CD4-positive, alpha-beta T cell (primary cell): ENCODE measurements around the gene RELL2. TPM values are rescaled to one million over a fixed set of nuclear protein-coding genes. Genes with fewer than 3 reads are reported as not detected.

ENCODE experiments used
- ATAC-seq: fragments of 200-7000 bp; cut with Tn5 transposase; one replicate; pipeline ENCODE4 v1.10.0; 2022; ENCODE audit warnings: mild to moderate bottlenecking; ENCODE audit not compliant: poor library complexity
- CTCF ChIA-PET: fragments of 350-600 bp; sonication (Branson Sonifier 250); formaldehyde crosslinking; loops from one replicate; lab custom pipeline; 2021; ENCODE audit warnings: antibody characterized with exemption, inconsistent platforms; lab: Charles Lee
- POLR2A ChIA-PET: fragments of 350-600 bp; sonication (Branson Sonifier 250); formaldehyde crosslinking; loops from one replicate; lab custom pipeline; 2021; ENCODE audit warnings: antibody characterized with exemption, inconsistent platforms; lab: Charles Lee
- DNase-seq, 14 experiments: peaks; one replicate each; pipeline ENCODE4 v3.0.0-alpha.2; 2013 to 2020; ENCODE audit warnings: mixed read lengths in 2 of 14
- H3K27ac ChIP-seq, 2 donors: one replicate each; pipeline versions ENCODE4 v1.5.1 to v1.7.0; 2013; ENCODE audit warnings: low read length in 2 of 2, low read depth in 1 of 2, mild to moderate bottlenecking in 1 of 2
- H3K27me3 ChIP-seq, 2 experiments: 1 replicate in 1 of 2; 2 replicates in 1 of 2; pipeline versions ENCODE4 v1.6.1 to v1.7.0; 2013; ENCODE audit warnings: low read length in 2 of 2, control low read depth in 1 of 2, mild to moderate bottlenecking in 1 of 2, moderate library complexity in 1 of 2; ENCODE audit not compliant: insufficient read depth in 2 of 2, control insufficient read depth in 1 of 2
- H3K36me3 ChIP-seq: one replicate; pipeline ENCODE4 v1.6.1; 2013; ENCODE audit warnings: low read length, control low read depth; ENCODE audit not compliant: insufficient read depth
- H3K4me1 ChIP-seq: one replicate; pipeline ENCODE4 v1.6.1; 2013; ENCODE audit warnings: low read length, control low read depth; ENCODE audit not compliant: insufficient read depth
- H3K4me3 ChIP-seq: one replicate; pipeline ENCODE4 v1.5.1; 2013; ENCODE audit warnings: mild to moderate bottlenecking, low read length, moderate library complexity
- H3K9me3 ChIP-seq, 2 experiments: 1 replicate in 1 of 2; 2 replicates in 1 of 2; pipeline versions ENCODE4 v1.6.1 to v1.7.0; 2013; ENCODE audit warnings: low read length in 2 of 2, mild to moderate bottlenecking in 2 of 2, control low read depth in 1 of 2, moderate library complexity in 1 of 2; ENCODE audit not compliant: control insufficient read depth in 1 of 2, insufficient read depth in 1 of 2
- H3K27ac Mint-ChIP-seq: one replicate; pipeline ENCODE4 v1.8.0; 2020; ENCODE audit warnings: mixed read lengths
- H3K27me3 Mint-ChIP-seq: one replicate; pipeline ENCODE4 v1.8.0; 2021; ENCODE audit warnings: mixed read lengths
- H3K36me3 Mint-ChIP-seq: one replicate; pipeline ENCODE4 v1.8.0; 2021; ENCODE audit warnings: low read depth, mixed read lengths
- H3K4me1 Mint-ChIP-seq: one replicate; pipeline ENCODE4 v1.8.0; 2021; ENCODE audit warnings: low read depth, mixed read lengths
- H3K4me3 Mint-ChIP-seq: one replicate; pipeline ENCODE4 v1.8.0; 2020; ENCODE audit warnings: mild to moderate bottlenecking, mixed read lengths
- H3K9me3 Mint-ChIP-seq: one replicate; pipeline ENCODE4 v1.8.0; 2020; ENCODE audit warnings: mixed read lengths
- CTCF ChIP-seq: fragments of 200-600 bp; IDR thresholded peaks from one replicate; pipeline ENCODE4 v1.8.0; 2022; ENCODE audit warnings: antibody characterized with exemption, mild to moderate bottlenecking
- intact Hi-C, 2 experiments: fragments of 100-400 bp; cut with DNase I in 1 of 2; cut with micrococcal nuclease in 1 of 2; formaldehyde crosslinking; loops; one replicate each; pipeline versions ENCODE4 v1.15.1 to v1.9.0; 2023 to 2025; cut with DNase I, micrococcal nuclease
- total RNA-seq, 174 experiments: library from RNA in 2 of 174; stranded (reverse) in 2 of 174; gene quantifications; one replicate each; pipeline ENCODE4 v1.2.3 and lab custom pipeline; 2021 to 2026

RELL2 gene
- total RNA-seq, 2 experiments from 2014 or later, result 10.9 to 11.4 TPM

GRCh38 chr5:141618804-141619554 lies 17.8 kb upstream of the RELL2 start, which contains the start of gene DIAPH1:
Gene DIAPH1, minus strand, starts transcription at chr5:141619000. Its CDS starts 86 bp downstream, at chr5:141618914.
- peaks cover 25% of the 10 kb centered on the region for H3K4me1 ChIP-seq
- peak; percentile 86 for TF ChIP-seq CTCF
- Mint-ChIP-seq H3K9me3 (no peaks in the 10 kb centered on the region), H3K27ac (peak within 1 kb of the TSS; percentile 92), H3K4me1 (peaks cover 66% of the 10 kb centered on the region), H3K27me3 (no peaks in the 10 kb centered on the region), H3K36me3 (peaks cover 67% of the 10 kb centered on the region), H3K4me3 (peak within 1 kb of the TSS; percentile 98)
- intact Hi-C loops, result loop anchor here (1.0 to 2.0 kb wide), 5 partner anchors 14 to 27 kb away; partner anchors contain the start of genes HDAC3 (in 2 of the 2) and RELL2 (in 2 of the 2)
- H3K27ac ChIP-seq, result peak within 1 kb of the TSS; percentile 91 to 94
- ChIA-PET CTCF (interaction anchor here (0.8 to 5.5 kb wide), 23 partner anchors 9 to 1475 kb away, joined by 3 to 281 read pairs (median 6); partner anchors contain the start of genes FCHSD1, HDAC3, PCDHGA10 and PCDHGB4), POLR2A (interaction anchor here (0.7 to 8.2 kb wide), 11 partner anchors 12 to 299 kb away, joined by 3 to 191 read pairs (median 5); partner anchors contain the start of genes FCHSD1, HDAC3, RELL2 and TAF7)
- peak; percentile 90 for ATAC-seq
- H3K4me3 ChIP-seq, result peak within 1 kb of the TSS; percentile 96
- peaks cover 38% of the 10 kb centered on the region for H3K36me3 ChIP-seq
- no peaks in the 10 kb centered on the region for H3K9me3 ChIP-seq
- H3K27me3 ChIP-seq, result no peaks in the 10 kb centered on the region
- peak; percentile 95 to 99 (median 98) for DNase-seq

- peak overlapping the region; percentile 52 for H3K27ac Mint-ChIP-seq
- Histone ChIP-seq H3K27ac (no peak overlapping the region), H3K36me3 (peaks cover 72% of the 10 kb centered on the region), H3K9me3 (no peaks in the 10 kb centered on the region), H3K4me1 (peaks cover 16% of the 10 kb centered on the region), H3K27me3 (no peaks in the 10 kb centered on the region), H3K4me3 (no peak overlapping the region)
- peaks cover 84% of the 10 kb centered on the region for H3K36me3 Mint-ChIP-seq
- no peaks in the 10 kb centered on the region for H3K9me3 Mint-ChIP-seq
- no peak for ATAC-seq
- no peaks in the 10 kb centered on the region for H3K27me3 Mint-ChIP-seq
- ChIA-PET POLR2A (interaction anchor here (0.8 to 1.5 kb wide), 2 partner anchors 13 to 31 kb away, joined by 5 to 6 read pairs; no protein-coding TSS in a partner anchor), CTCF (interaction anchor here (2.2 kb wide), 1 partner anchor 31 kb away, joined by 13 read pairs; no protein-coding TSS in a partner anchor)
- H3K4me3 Mint-ChIP-seq, result no peak overlapping the region
- H3K4me1 Mint-ChIP-seq, result peaks cover 29% of the 10 kb centered on the region
- DNase-seq, result peak in 2 of 14 experiments; percentile 44 to 45
- intact Hi-C loops, result no loop called here
- no peak for TF ChIP-seq CTCF
Observed at GRCh38 chr5:141623186-141623585, 13.6 kb upstream of the RELL2 start.

GRCh38 chr5:141623611-141624010 lies 13.2 kb upstream of the RELL2 start:
- H3K4me3 ChIP-seq, result no peak overlapping the region
- Mint-ChIP-seq H3K36me3 (peaks cover 85% of the 10 kb centered on the region), H3K4me3 (no peak overlapping the region), H3K4me1 (peaks cover 27% of the 10 kb centered on the region), H3K9me3 (no peaks in the 10 kb centered on the region), H3K27ac (peak overlapping the region; percentile 52), H3K27me3 (no peaks in the 10 kb centered on the region)
- POLR2A ChIA-PET, result interaction anchor here (0.8 to 2.2 kb wide), 4 partner anchors 10 to 31 kb away, joined by 4 to 8 read pairs (median 6); partner anchors contain the start of genes HDAC3 and RELL2
- ATAC-seq, result no peak
- intact Hi-C loops, result no loop called here
- CTCF ChIA-PET, result interaction anchor here (1.2 to 3.0 kb wide), 3 partner anchors 10 to 32 kb away, joined by 3 to 16 read pairs (median 13); no protein-coding TSS in a partner anchor
- no peak overlapping the region for H3K27ac ChIP-seq
- peaks cover 16% of the 10 kb centered on the region for H3K4me1 ChIP-seq
- no peaks in the 10 kb centered on the region for H3K9me3 ChIP-seq
- no peaks in the 10 kb centered on the region for H3K27me3 ChIP-seq
- no peak for TF ChIP-seq CTCF
- H3K36me3 ChIP-seq, result peaks cover 77% of the 10 kb centered on the region
- no peak for DNase-seq
